GM23248 (cell line): ENCODE measurements around the gene BCORL1.

Experiments used
- EZH2 ChIP-seq: fragments of 200-600 bp; sonication (generic); IDR thresholded peaks from 2 replicates; pipeline ENCODE4 v1.6.1; 2018; ENCODE audit warnings: antibody characterized with exemption, mild to moderate bottlenecking; ENCODE audit not compliant: insufficient read depth, poor library complexity, severe bottlenecking
- EZH2phosphoT487 ChIP-seq: fragments of 200-600 bp; sonication (generic); IDR thresholded peaks from 2 replicates; pipeline ENCODE4 v1.6.1; 2018; ENCODE audit warnings: antibody characterized with exemption, moderate library complexity, mild to moderate bottlenecking, low read depth; ENCODE audit not compliant: insufficient read depth

- TF ChIP-seq EZH2 (no peak), EZH2phosphoT487 (no peak)
Measured at GRCh38 chrX:129963729-129964128, 18.7 kb upstream of the BCORL1 start.
